Spinal cord (tissue), 10 donors: ENCODE measurements around the gene CACNG3. TPM values are rescaled to one million over a fixed set of nuclear protein-coding genes. Genes with fewer than 3 reads are reported as not detected.

Source experiments
- DNase-seq, 6 donors: peaks; one replicate each; pipeline versions ENCODE4 v3.0.0 to v3.0.0-alpha.2; 2013 to 2015; ENCODE audit warnings: low spot score in 6 of 6, low read depth in 4 of 6
- H3K27ac ChIP-seq: one replicate; pipeline ENCODE4 v1.5.1; 2013; ENCODE audit warnings: low read depth, low read length, control low read depth
- H3K27me3 ChIP-seq: one replicate; pipeline ENCODE4 v1.6.1; 2013; ENCODE audit warnings: low read length; ENCODE audit not compliant: control insufficient read depth, insufficient read depth
- H3K36me3 ChIP-seq: one replicate; pipeline ENCODE4 v1.6.1; 2013; ENCODE audit warnings: low read length; ENCODE audit not compliant: control insufficient read depth, insufficient read depth
- H3K4me1 ChIP-seq: one replicate; pipeline ENCODE4 v1.6.1; 2013; ENCODE audit warnings: low read length; ENCODE audit not compliant: control insufficient read depth, insufficient read depth
- H3K4me3 ChIP-seq: one replicate; pipeline ENCODE4 v1.5.1; 2013; ENCODE audit warnings: low read depth, low read length, control low read depth
- H3K9me3 ChIP-seq: one replicate; pipeline ENCODE4 v1.6.1; 2013; ENCODE audit warnings: low read length; ENCODE audit not compliant: control insufficient read depth, insufficient read depth
- WGBS: methylation state at CpG from one replicate; pipeline ENCODE4 v1.1.5; 2013; ENCODE audit warnings: missing lambda C conversion rate; ENCODE audit not compliant: insufficient coverage; 5-methylcytosine and 5-hydroxymethylcytosine counted together
- polyA plus RNA-seq, 2 donors: library from polyadenylated mRNA; unstranded; fragments of 120-200 nt; gene quantifications; one replicate each; pipeline ENCODE4 v1.2.1, GENCODE V29; 2013; ENCODE audit not compliant: insufficient read length in 2 of 2
- total RNA-seq, 2 donors: library from RNA; depleted of rRNA in 1 of 2; stranded (reverse); fragments of 120-200 nt in 1 of 2; fragments of >200 nt in 1 of 2; gene quantifications; one replicate each; pipeline versions ENCODE4 v1.2.3 to v1.2.4, GENCODE V29; 2013 to 2014
- donor health status: healthy.

CACNG3 gene
- total and polyA plus RNA-seq, 4 donors: 1.9 to 21.1 (median 11.0) TPM

GRCh38 chr16:24272379-24272778, 16.2 kb downstream of the CACNG3 start:
- H3K36me3 ChIP-seq: no peaks in the 10 kb centered on the region
- no CpG with 5 or more reads among the region's 1 CpG for WGBS
- DNase-seq: no peak
- no peaks in the 10 kb centered on the region for H3K4me1 ChIP-seq
- H3K9me3 ChIP-seq: no peaks in the 10 kb centered on the region
- H3K27me3 ChIP-seq: no peaks in the 10 kb centered on the region
- no peak overlapping the region for H3K4me3 ChIP-seq
- no peak overlapping the region for H3K27ac ChIP-seq

GRCh38 chr16:24273508-24274182, 17.5 kb downstream of the CACNG3 start:
- Histone ChIP-seq H3K36me3 (no peaks in the 10 kb centered on the region), H3K4me3 (no peak overlapping the region), H3K9me3 (no peaks in the 10 kb centered on the region), H3K27ac (no peak overlapping the region), H3K4me1 (no peaks in the 10 kb centered on the region), H3K27me3 (no peaks in the 10 kb centered on the region)
- WGBS: 96% methylated on average over 5 of the region's 8 CpGs
- no peak for DNase-seq

- DNase-seq: no peak
- no CpG with 5 or more reads among the region's 2 CpGs for WGBS
- Histone ChIP-seq H3K27me3 (no peaks in the 10 kb centered on the region), H3K27ac (no peak overlapping the region), H3K4me3 (no peak overlapping the region), H3K4me1 (no peaks in the 10 kb centered on the region), H3K9me3 (no peaks in the 10 kb centered on the region), H3K36me3 (no peaks in the 10 kb centered on the region)
These were observed 19.3 kb downstream of the CACNG3 start for GRCh38 chr16:24275413-24275812.

DNA sequence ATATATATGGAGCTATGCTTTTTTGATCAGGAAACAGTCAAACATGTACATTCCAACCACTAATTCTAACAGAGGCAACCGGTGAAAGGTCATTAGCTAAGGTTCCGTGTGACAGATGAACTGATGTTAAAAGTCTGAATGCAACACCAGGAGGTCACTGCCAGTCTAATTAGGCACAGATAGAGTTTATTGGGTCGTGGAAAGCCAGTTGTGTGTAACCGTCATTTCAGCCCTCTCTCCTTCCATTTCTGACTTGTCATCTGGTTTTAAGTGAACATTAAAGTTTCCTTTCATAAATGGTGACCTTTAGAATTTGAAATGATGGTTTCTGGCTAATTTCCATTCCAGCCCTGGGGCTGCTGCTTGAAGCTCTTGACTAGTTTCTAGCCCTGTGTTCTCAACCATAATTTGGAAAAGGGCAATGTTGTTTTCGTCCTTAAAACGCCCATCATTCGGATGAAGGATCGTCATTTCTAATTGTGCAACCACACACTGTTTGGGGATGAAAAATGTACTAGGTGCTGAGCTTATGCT, 23.9 kb downstream of the CACNG3 start:
- no CpG with 5 or more reads among the region's 8 CpGs for WGBS
- no peaks in the 10 kb centered on the region for H3K36me3 ChIP-seq
- DNase-seq: no peak
- no peak overlapping the region for H3K4me3 ChIP-seq
- no peaks in the 10 kb centered on the region for H3K9me3 ChIP-seq
- H3K4me1 ChIP-seq: no peaks in the 10 kb centered on the region
- no peak overlapping the region for H3K27ac ChIP-seq
- H3K27me3 ChIP-seq: no peaks in the 10 kb centered on the region

GRCh38 chr16:24281466-24281865, 25.3 kb downstream of the CACNG3 start:
- H3K4me3 ChIP-seq: no peak overlapping the region
- no peak for DNase-seq
- H3K27ac ChIP-seq: no peak overlapping the region
- WGBS: no CpG with 5 or more reads among the region's 4 CpGs
- H3K27me3 ChIP-seq: no peaks in the 10 kb centered on the region
- no peaks in the 10 kb centered on the region for H3K4me1 ChIP-seq
- H3K36me3 ChIP-seq: no peaks in the 10 kb centered on the region
- no peaks in the 10 kb centered on the region for H3K9me3 ChIP-seq

DNA sequence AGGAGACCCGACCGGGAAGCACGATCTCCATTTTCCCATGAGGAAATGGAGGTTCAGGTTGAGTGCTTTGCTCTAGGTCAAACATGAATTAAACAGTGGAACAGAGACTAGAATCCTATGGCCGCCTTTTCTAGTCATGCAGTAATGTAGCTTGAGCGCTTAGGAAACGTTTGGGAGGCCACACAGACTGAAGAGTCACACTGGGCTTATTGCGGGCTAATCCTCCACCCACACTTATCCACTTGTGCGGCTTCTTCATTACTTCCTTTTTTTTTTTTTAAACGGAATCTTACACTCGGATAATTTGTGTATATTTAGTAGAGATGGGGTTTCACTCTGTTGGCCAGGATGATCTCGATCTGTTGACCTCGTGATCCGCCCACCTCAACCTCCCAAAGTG, 26.0 kb downstream of the CACNG3 start:
- no peaks in the 10 kb centered on the region for H3K9me3 ChIP-seq
- H3K4me3 ChIP-seq: no peak overlapping the region
- H3K4me1 ChIP-seq: no peaks in the 10 kb centered on the region
- 79% methylated on average over 3 of the region's 13 CpGs for WGBS
- H3K27me3 ChIP-seq: no peaks in the 10 kb centered on the region
- H3K36me3 ChIP-seq: no peaks in the 10 kb centered on the region
- H3K27ac ChIP-seq: no peak overlapping the region
- no peak for DNase-seq

DNA sequence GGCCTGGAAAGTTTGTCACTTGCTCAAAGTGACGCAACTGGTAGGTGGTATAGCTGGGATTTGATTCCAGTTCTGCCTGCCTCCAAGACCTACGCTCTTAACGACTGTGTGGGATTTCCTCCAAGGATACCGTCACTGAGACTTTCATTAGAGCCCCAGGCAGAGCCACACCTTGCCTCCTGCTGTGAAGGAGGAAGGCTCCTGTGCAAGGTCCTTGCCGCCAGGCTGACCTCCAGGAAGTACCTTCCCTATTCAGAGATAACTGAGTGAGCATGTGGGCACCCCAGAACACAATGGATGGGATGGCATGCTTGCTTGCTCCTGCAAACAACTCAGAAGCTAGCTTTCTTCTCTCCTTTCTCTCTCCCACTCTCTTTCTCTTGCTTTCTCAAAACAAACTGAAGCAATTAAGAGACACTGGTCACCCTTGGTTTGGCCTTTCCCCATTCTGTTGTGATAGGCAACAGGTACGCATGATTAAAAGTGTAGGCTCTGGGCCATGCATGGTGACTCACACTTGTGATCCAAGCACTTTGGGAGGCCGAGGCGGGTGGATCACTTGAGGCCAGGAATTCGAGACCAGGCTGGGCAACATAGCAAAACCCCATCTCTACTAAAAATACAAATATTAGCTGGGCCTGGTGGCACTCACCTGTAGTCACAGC, 30.7 kb downstream of the CACNG3 start:
- Histone ChIP-seq H3K4me3 (no peak overlapping the region), H3K4me1 (no peaks in the 10 kb centered on the region), H3K9me3 (no peaks in the 10 kb centered on the region), H3K27me3 (no peaks in the 10 kb centered on the region), H3K36me3 (no peaks in the 10 kb centered on the region), H3K27ac (no peak overlapping the region)
- DNase-seq: no peak
- 92% methylated on average over 8 of the region's 9 CpGs for WGBS

- Histone ChIP-seq H3K4me1 (no peaks in the 10 kb centered on the region), H3K27me3 (no peaks in the 10 kb centered on the region), H3K27ac (no peak overlapping the region), H3K9me3 (no peaks in the 10 kb centered on the region), H3K4me3 (no peak overlapping the region), H3K36me3 (no peaks in the 10 kb centered on the region)
- DNase-seq: peak in 2 of 6 donors; percentile 46 to 83
- WGBS: no CpG with 5 or more reads among the region's 2 CpGs
These were observed 32.4 kb downstream of the CACNG3 start for GRCh38 chr16:24288516-24288915.

- no peaks in the 10 kb centered on the region for H3K4me1 ChIP-seq
- H3K36me3 ChIP-seq: no peaks in the 10 kb centered on the region
- H3K9me3 ChIP-seq: no peaks in the 10 kb centered on the region
- H3K27me3 ChIP-seq: no peaks in the 10 kb centered on the region
- WGBS: no CpG with 5 or more reads among the region's 3 CpGs
- no peak overlapping the region for H3K4me3 ChIP-seq
- peak in 1 of 6 donors; percentile 66 for DNase-seq
- no peak overlapping the region for H3K27ac ChIP-seq
These were observed 33.1 kb downstream of the CACNG3 start for GRCh38 chr16:24289166-24289700.
